Activated T-cell treated with anti-CD3 and anti-CD28 coated beads, Interleukin-2, amount 50 U/mL, for 4 hours (primary cell): ENCODE results near the gene ACKR2. TPM values are rescaled to one million over a fixed set of nuclear protein-coding genes. Genes with fewer than 3 reads are reported as not detected.
A peak's percentile ranks its signal among the peaks of the same experiment; 100 is the strongest.

Experiments used
- ATAC-seq, 2 donors: fragments of 200-7000 bp; cut with Tn5 transposase; one replicate each; pipeline ENCODE4 v1.10.0; 2021
- DNase-seq: peaks from one replicate; pipeline ENCODE4 v3.0.0-alpha.2; 2020
- H3K27me3 Mint-ChIP-seq: one replicate; pipeline ENCODE4 v1.8.0; 2021; ENCODE audit warnings: low read depth, mixed read lengths
- H3K36me3 Mint-ChIP-seq: one replicate; pipeline ENCODE4 v1.8.0; 2022; ENCODE audit warnings: mixed read lengths; ENCODE audit not compliant: insufficient read depth
- H3K4me1 Mint-ChIP-seq: one replicate; pipeline ENCODE4 v1.8.0; 2021; ENCODE audit warnings: low read depth, mixed read lengths
- H3K4me3 Mint-ChIP-seq: one replicate; pipeline ENCODE4 v1.8.0; 2021; ENCODE audit warnings: mild to moderate bottlenecking, moderate library complexity, mixed read lengths
- H3K9me3 Mint-ChIP-seq: one replicate; pipeline ENCODE4 v1.8.0; 2021; ENCODE audit warnings: mixed read lengths
- total RNA-seq, 3 donors: library from RNA; stranded (reverse); gene quantifications; one replicate each; pipeline ENCODE4 v1.2.1, GENCODE V29; 2021

The ACKR2 gene
- total RNA-seq, 3 donors from 2014 or later: 0.13 to 0.56 (median 0.14) TPM

GRCh38 chr3:42786631-42787030 lies 22.6 kb upstream of the ACKR2 start:
- peaks cover 6% of the 10 kb centered on the region for H3K4me1 Mint-ChIP-seq
- no peaks in the 10 kb centered on the region for H3K27me3 Mint-ChIP-seq
- H3K4me3 Mint-ChIP-seq: no peak overlapping the region
- DNase-seq (no peak), ATAC-seq (no peak)
- H3K9me3 Mint-ChIP-seq: no peaks in the 10 kb centered on the region
- peaks cover 25% of the 10 kb centered on the region for H3K36me3 Mint-ChIP-seq

DNA sequence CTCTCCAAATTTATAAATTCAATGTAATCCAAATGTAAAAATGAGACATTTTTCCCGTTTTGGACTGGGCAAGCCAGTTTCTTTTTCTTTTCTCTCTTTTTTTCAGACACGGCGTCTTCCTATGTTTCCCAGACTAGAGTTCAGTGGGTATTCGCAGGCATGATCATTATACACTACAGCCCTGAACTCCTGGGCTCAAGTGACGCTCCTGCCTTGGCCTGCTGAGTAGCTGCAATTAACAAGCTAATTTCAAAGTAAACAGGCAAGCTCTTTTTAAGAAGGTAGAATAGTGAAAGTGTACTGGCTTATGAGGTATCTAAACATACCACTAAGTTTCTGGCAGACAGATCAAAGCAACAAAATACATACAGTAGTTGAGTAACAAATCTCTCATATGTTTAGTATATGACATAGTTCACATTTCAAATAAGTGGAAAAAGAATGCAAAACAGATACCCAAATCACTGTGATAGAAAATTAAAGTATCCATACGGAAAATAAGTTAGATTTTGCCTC lies 18.5 kb upstream of the ACKR2 start:
- H3K27me3 Mint-ChIP-seq: no peaks in the 10 kb centered on the region
- peaks cover 26% of the 10 kb centered on the region for H3K36me3 Mint-ChIP-seq
- H3K4me3 Mint-ChIP-seq: no peak overlapping the region
- DNase-seq (no peak), ATAC-seq (no peak)
- no peaks in the 10 kb centered on the region for H3K9me3 Mint-ChIP-seq
- peaks cover 10% of the 10 kb centered on the region for H3K4me1 Mint-ChIP-seq

DNA sequence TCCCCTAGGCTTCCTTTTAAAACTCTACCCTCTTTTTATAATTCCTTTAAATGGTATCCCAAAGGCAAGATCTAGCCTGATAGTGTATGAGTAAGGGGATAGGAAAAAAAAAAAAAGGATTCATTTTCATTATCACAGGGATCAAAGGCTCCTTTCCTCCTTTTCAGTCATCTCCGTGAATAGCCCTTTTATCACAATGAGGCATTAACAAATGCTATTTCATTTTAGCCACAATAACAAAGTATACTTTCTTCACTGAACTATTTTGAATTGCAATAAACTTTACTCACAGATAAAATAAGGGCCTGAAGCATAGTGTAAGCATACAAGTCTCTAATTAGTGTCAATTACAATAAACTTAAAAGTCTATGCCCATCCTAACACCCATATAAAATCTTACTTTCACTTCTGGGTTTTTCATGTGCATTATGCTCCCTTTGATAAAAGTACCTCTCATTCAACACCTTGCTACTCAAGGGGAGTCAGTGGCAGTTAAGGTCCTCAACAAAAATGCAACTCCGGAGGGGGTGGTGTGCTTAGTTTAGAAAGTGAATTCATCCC lies 13.5 kb upstream of the ACKR2 start:
- H3K9me3 Mint-ChIP-seq: no peaks in the 10 kb centered on the region
- H3K4me3 Mint-ChIP-seq: no peak overlapping the region
- ATAC-seq (no peak), DNase-seq (no peak)
- no peaks in the 10 kb centered on the region for H3K27me3 Mint-ChIP-seq
- peaks cover 18% of the 10 kb centered on the region for H3K36me3 Mint-ChIP-seq
- H3K4me1 Mint-ChIP-seq: peaks cover 25% of the 10 kb centered on the region

GRCh38 chr3:42796332-42796885 lies 12.8 kb upstream of the ACKR2 start:
- Mint-ChIP-seq H3K27me3 (no peaks in the 10 kb centered on the region), H3K4me3 (no peak overlapping the region), H3K9me3 (no peaks in the 10 kb centered on the region), H3K36me3 (peaks cover 14% of the 10 kb centered on the region), H3K4me1 (peaks cover 28% of the 10 kb centered on the region)
- no peak for ATAC-seq
- no peak for DNase-seq

DNA sequence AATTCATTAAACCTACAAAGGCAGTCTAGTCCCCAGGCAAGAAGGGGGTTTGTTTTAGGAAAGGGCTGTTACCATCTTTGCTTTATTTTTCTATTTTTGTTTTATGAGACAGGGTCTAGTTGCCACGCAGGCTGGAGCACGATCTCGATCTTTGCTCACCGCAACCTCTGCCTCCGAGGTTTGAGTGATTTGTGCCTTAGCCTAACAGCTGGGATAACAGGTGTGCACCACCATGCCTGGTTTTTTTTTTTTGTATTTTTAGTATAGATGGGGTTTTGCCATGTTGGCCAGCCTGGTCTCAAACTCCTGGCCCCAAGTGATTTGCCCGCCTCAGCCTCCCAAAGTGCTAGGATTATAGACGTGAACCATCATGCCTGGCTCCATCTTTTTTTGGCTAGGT lies 9.9 kb upstream of the ACKR2 start:
- H3K36me3 Mint-ChIP-seq: peaks cover 6% of the 10 kb centered on the region
- ATAC-seq: no peak
- no peaks in the 10 kb centered on the region for H3K27me3 Mint-ChIP-seq
- peaks cover 49% of the 10 kb centered on the region for H3K4me1 Mint-ChIP-seq
- H3K4me3 Mint-ChIP-seq: no peak overlapping the region
- no peak for DNase-seq
- H3K9me3 Mint-ChIP-seq: no peaks in the 10 kb centered on the region

- peaks cover under 1% of the 10 kb centered on the region for H3K27me3 Mint-ChIP-seq
- DNase-seq (no peak), ATAC-seq (no peak)
- H3K9me3 Mint-ChIP-seq: no peaks in the 10 kb centered on the region
- H3K4me3 Mint-ChIP-seq: no peak overlapping the region
- peaks cover 54% of the 10 kb centered on the region for H3K4me1 Mint-ChIP-seq
- H3K36me3 Mint-ChIP-seq: peaks cover 6% of the 10 kb centered on the region
These were observed 9.0 kb upstream of the ACKR2 start for GRCh38 chr3:42800251-42800650.

GRCh38 chr3:42801048-42801620 lies 8.1 kb upstream of the ACKR2 start:
- Mint-ChIP-seq H3K4me1 (peaks cover 50% of the 10 kb centered on the region), H3K4me3 (no peak overlapping the region), H3K36me3 (peaks cover 6% of the 10 kb centered on the region), H3K9me3 (no peaks in the 10 kb centered on the region), H3K27me3 (peaks cover 5% of the 10 kb centered on the region)
- ATAC-seq: no peak
- no peak for DNase-seq

DNA sequence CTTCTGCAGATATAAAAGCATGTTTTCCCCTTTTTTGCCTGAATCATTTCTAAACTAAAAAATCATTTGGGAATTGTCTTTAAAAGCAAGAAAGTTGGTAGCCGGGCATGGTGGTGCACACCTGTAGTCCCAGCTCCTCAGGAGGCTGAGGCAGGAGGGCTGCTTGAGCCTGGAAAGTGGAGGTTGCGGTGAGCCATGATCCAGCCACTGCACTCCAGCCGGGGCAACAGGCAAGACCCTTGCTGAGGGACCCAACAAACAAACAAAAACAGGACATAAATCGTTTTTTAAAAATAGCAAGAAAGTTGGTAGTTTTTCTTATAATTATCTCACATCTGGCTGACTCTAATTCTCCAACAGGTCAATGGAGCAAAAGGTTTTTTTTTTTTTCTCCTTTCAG lies 7.5 kb upstream of the ACKR2 start:
- ATAC-seq (no peak), DNase-seq (no peak)
- Mint-ChIP-seq H3K4me1 (peaks cover 47% of the 10 kb centered on the region), H3K4me3 (no peak overlapping the region), H3K9me3 (no peaks in the 10 kb centered on the region), H3K36me3 (peaks cover 3% of the 10 kb centered on the region), H3K27me3 (peaks cover 7% of the 10 kb centered on the region)

DNA sequence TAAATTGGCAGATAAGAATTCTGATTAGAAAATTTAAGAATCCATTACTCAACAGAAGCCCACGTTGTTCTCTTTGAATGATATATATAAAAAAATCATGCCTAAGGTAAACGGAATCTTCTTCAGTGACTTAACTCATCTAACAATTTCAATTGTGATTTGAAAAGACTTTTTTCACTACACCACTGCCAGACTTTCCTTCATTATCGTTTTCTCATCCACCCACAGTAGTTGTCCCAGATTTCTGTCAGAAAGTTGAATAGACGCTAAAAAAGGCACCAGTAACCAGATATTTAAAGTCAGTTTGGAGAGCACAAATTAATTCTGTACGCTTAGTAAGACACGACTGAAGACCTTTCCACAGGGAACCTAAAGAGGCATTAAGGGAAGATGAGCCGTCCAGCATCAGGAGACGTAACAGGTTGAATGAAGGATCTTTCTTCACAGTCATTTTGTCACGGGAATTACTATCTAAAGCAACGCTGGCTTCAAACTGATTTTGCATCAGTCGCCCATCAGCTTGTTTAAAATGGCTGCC lies 6.3 kb upstream of the ACKR2 start:
- ATAC-seq (no peak), DNase-seq (no peak)
- H3K9me3 Mint-ChIP-seq: no peaks in the 10 kb centered on the region
- peak overlapping the region; percentile 99 for H3K4me3 Mint-ChIP-seq
- peaks cover 3% of the 10 kb centered on the region for H3K36me3 Mint-ChIP-seq
- H3K4me1 Mint-ChIP-seq: peaks cover 47% of the 10 kb centered on the region
- peaks cover 10% of the 10 kb centered on the region for H3K27me3 Mint-ChIP-seq

DNA sequence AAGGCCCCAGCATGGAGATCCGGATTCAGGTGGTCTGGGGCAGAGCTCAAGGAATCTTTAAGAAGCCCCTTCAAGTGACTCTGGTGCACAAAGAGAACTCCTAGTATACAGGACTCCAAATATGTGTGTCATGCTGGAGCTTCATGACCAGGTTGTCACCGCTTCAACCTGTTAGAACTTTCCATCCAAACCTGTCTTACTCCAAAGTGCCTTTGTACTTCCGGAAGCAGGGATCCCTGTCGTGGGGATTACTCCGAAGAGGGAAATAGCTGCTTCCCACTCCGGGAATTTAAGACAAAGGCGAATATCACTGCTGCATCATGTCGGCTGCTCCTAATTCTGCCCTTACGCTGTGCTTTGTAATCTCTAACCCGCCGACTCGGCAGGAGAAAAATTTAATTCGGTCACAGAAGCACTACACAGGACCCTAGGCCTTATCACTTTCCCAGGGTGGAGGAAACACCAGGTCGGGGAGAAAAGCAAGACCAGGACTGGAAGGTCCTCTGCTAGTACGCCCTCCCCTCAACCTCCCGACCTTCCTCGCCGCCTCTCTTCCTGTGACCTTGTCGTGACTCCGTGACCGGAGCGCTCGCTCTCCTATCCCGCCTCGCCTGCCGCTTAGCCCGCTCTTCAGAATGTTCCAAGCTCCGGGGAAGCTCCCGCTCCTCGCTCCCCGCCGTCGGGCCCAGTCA lies 5.7 kb upstream of the ACKR2 start:
- Mint-ChIP-seq H3K27me3 (peaks cover 11% of the 10 kb centered on the region), H3K4me1 (peaks cover 47% of the 10 kb centered on the region), H3K9me3 (no peaks in the 10 kb centered on the region), H3K4me3 (peak overlapping the region; percentile 99), H3K36me3 (peaks cover 3% of the 10 kb centered on the region)
- DNase-seq (peak; percentile 6), ATAC-seq (peak; percentile 29 to 31)

DNA sequence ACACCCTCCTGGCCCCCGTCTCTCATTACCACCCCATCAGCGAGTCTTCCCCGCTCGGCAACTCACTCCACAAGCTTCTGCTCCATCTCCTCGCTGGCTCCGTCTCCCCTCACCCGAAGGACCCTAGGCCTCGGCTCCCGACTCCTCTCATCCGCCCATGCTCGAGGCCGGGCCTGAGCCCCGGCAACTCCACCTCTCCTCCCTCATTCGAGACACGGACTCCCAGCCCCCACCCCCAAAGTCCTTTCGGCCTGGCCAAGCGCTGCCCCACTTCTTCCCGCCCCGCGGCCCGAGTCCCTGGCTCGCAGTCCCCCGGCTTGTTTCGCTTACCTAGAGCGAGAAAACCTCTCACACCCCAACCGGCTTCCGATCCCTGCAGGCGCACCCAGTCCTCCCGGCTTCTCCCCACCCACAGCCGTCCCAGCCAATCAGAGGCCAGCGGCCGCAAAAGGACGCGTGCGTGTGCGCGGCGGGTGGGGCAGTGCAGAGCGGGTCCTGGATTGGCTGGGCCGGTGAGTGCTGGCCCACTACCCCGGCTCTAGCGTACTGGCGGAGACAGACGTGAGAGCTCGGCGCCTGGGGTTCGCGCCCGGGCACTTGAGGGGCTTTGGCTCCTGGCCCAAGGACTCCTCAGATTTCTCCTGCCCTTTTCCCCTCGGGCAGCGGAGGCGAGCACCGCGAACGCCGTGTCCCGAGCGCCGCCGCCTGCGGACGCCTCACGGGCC lies 5.0 kb upstream of the ACKR2 start, which contains the start of gene HIGD1A:
TSS of gene HIGD1A (minus strand) at position 385 of the 725 bp plus-strand sequence. CDS start 10,237 bp downstream, outside the sequence.
- Mint-ChIP-seq H3K36me3 (peaks cover 3% of the 10 kb centered on the region), H3K9me3 (no peaks in the 10 kb centered on the region), H3K27me3 (peaks cover 11% of the 10 kb centered on the region), H3K4me3 (peak within 1 kb of the TSS; percentile 99), H3K4me1 (peaks cover 47% of the 10 kb centered on the region)
- ATAC-seq (peak; percentile 99), DNase-seq (peak; percentile 89)

- Mint-ChIP-seq H3K4me1 (peaks cover 42% of the 10 kb centered on the region), H3K4me3 (peak overlapping the region; percentile 99), H3K36me3 (no peaks in the 10 kb centered on the region), H3K9me3 (no peaks in the 10 kb centered on the region), H3K27me3 (peaks cover 11% of the 10 kb centered on the region)
- DNase-seq: no peak
- ATAC-seq: peak in 1 of 2 donors; percentile 4
These were observed 4.5 kb upstream of the ACKR2 start for GRCh38 chr3:42804831-42805132.

- Mint-ChIP-seq H3K9me3 (no peaks in the 10 kb centered on the region), H3K4me1 (peaks cover 38% of the 10 kb centered on the region), H3K36me3 (no peaks in the 10 kb centered on the region), H3K4me3 (peak overlapping the region; percentile 99), H3K27me3 (peaks cover 11% of the 10 kb centered on the region)
- DNase-seq (no peak), ATAC-seq (no peak)
These were observed 4.0 kb upstream of the ACKR2 start for GRCh38 chr3:42805141-42805821.
